GM12878 (cell line): ENCODE results near the gene TAPT1. TPM values are rescaled to one million over a fixed set of nuclear protein-coding genes. Genes with fewer than 3 reads are reported as not detected.

ENCODE experiments used
- ATAC-seq: fragments of 200-7000 bp; cut with Tn5 transposase; 3 replicates; pipeline ENCODE4 v1.9.1; 2020; ENCODE audit warnings: mild to moderate bottlenecking, moderate library complexity
- BruUV-seq: library from RNA; stranded (reverse); fragments of 400-500 nt; replicated peaks from 2 replicates; lab custom pipeline; 2021; lab: Mats Ljungman, UMichigan
- CTCF ChIA-PET: fragments of 300-600 bp; sonication (Branson Sonifier 250); formaldehyde crosslinking; extraction: SDS; loops from one replicate; lab custom pipeline; 2021; ENCODE audit warnings: inconsistent platforms; lab: Yijun Ruan, JAX
- POLR2A ChIA-PET: fragments of 350-600 bp; formaldehyde crosslinking; extraction: SDS; loops from one replicate; lab custom pipeline; 2021; ENCODE audit warnings: inconsistent platforms; lab: Charles Lee
- RAD21 ChIA-PET: fragments of 300-600 bp; sonication (Branson Sonifier 250); formaldehyde crosslinking; loops from one replicate; lab custom pipeline; 2023; ENCODE audit warnings: antibody characterized with exemption; ENCODE audit not compliant: unreplicated experiment; lab: Charles Lee
- SMC1A ChIA-PET: fragments of 300-600 bp; sonication (Branson Sonifier 250); formaldehyde crosslinking; loops from one replicate; lab custom pipeline; 2023; ENCODE audit not compliant: unreplicated experiment, uncharacterized antibody; lab: Charles Lee
- DNase-seq: peaks from one replicate; pipeline ENCODE4 v3.0.0-alpha.2; 2011; ENCODE audit warnings: low read depth, low spot score
- FAIRE-seq: peaks from 3 replicates; lab custom pipeline; 2011; peaks lifted over from hg19 to GRCh38; lab: Jason Lieb, UNC
- H2AFZ ChIP-seq: 2 replicates; pipeline ENCODE4 v1.6.0; 2011; ENCODE audit warnings: low read depth, low read length, control low read depth; ENCODE audit not compliant: control insufficient read depth
- H3K27ac ChIP-seq: 2 replicates; pipeline ENCODE4 v1.5.1; 2011; ENCODE audit warnings: control low read depth; ENCODE audit not compliant: control insufficient read depth, insufficient read depth
- H3K27me3 ChIP-seq, 2 experiments: replicated peaks in 1 of 2; 2 replicates each; pipeline versions ENCODE4 v1.6.0 to v1.6.1; 2011; ENCODE audit warnings: low read length in 1 of 2; ENCODE audit not compliant: control insufficient read depth in 2 of 2, insufficient read depth in 2 of 2
- H3K36me3 ChIP-seq, 2 experiments: 2 replicates each; pipeline ENCODE4 v1.5.1; 2011; ENCODE audit warnings: low read length in 1 of 2; ENCODE audit not compliant: control insufficient read depth in 2 of 2, insufficient read depth in 2 of 2
- H3K4me1 ChIP-seq: 2 replicates; pipeline ENCODE4 v1.6.1; 2011; ENCODE audit warnings: mild to moderate bottlenecking, low read length, moderate library complexity, mixed read lengths; ENCODE audit not compliant: control insufficient read depth, insufficient read depth
- H3K4me2 ChIP-seq: 2 replicates; pipeline ENCODE4 v1.6.0; 2011; ENCODE audit warnings: control low read depth; ENCODE audit not compliant: control insufficient read depth, insufficient read depth
- H3K4me3 ChIP-seq: fragments of 200-600 bp; sonication (generic); 2 replicates; pipeline ENCODE4 v1.5.1; 2016
- H3K79me2 ChIP-seq: 2 replicates; pipeline ENCODE4 v1.6.0; 2011; ENCODE audit warnings: low read length; ENCODE audit not compliant: control insufficient read depth, insufficient read depth
- H3K9ac ChIP-seq: 2 replicates; pipeline ENCODE4 v1.8.0; 2011; ENCODE audit warnings: low read length, control low read depth, mixed read lengths; ENCODE audit not compliant: control insufficient read depth, insufficient read depth
- H3K9me3 ChIP-seq: replicated peaks from 3 replicates; pipeline ENCODE4 v1.5.1; 2011; ENCODE audit warnings: mild to moderate bottlenecking, low read length; ENCODE audit not compliant: control insufficient read depth, insufficient read depth
- H4K20me1 ChIP-seq: 2 replicates; pipeline ENCODE4 v1.6.0; 2011; ENCODE audit not compliant: control insufficient read depth, insufficient read depth
- ATF2 ChIP-seq: IDR thresholded peaks from 2 replicates; pipeline ENCODE4 v1.6.1; 2012; ENCODE audit warnings: low read length, inconsistent platforms
- EGR1 ChIP-seq, 2 experiments: IDR thresholded peaks; 1 replicate in 1 of 2; 2 replicates in 1 of 2; pipeline ENCODE4 v1.6.1; 2011 to 2012; ENCODE audit warnings: low read depth in 2 of 2, low read length in 2 of 2, borderline replicate concordance in 1 of 2, mild to moderate bottlenecking in 1 of 2, moderate library complexity in 1 of 2
- SRF ChIP-seq, 2 experiments: IDR thresholded peaks; 2 replicates each; pipeline ENCODE4 v1.6.1; 2011; ENCODE audit warnings: low read depth in 2 of 2, low read length in 2 of 2, mild to moderate bottlenecking in 1 of 2, moderate library complexity in 1 of 2
- TCF7 ChIP-seq: IDR thresholded peaks from 2 replicates; pipeline ENCODE4 v1.6.1; 2014; ENCODE audit warnings: antibody characterized with exemption, borderline replicate concordance
- WRNIP1 ChIP-seq: IDR thresholded peaks from 2 replicates; pipeline ENCODE4 v1.6.1; 2011; ENCODE audit warnings: low read depth, low read length, improper control_type of control experiment, borderline replicate concordance
- ZNF384 ChIP-seq: IDR thresholded peaks from 2 replicates; pipeline ENCODE4 v1.6.1; 2012; ENCODE audit warnings: low read depth, mild to moderate bottlenecking, low read length, improper control_type of control experiment, borderline replicate concordance
- WGBS: methylation state at CpG from one replicate; pipeline ENCODE4 v1.1.6; 2016; ENCODE audit warnings: low lambda C conversion rate; ENCODE audit not compliant: insufficient replicate concordance, insufficient coverage; ENCODE audit errors: missing lambda C conversion rate; 5-methylcytosine and 5-hydroxymethylcytosine counted together
- in situ Hi-C: fragments of 300-500 bp; cut with MboI; formaldehyde crosslinking; loops from 9 replicates; pipeline ENCODE4 v1.14.3; 2018; ENCODE audit warnings: mixed read lengths
- intact Hi-C: fragments of 100-400 bp; cut with micrococcal nuclease; formaldehyde crosslinking; loops from one replicate; pipeline ENCODE4 v1.14.2; 2022; ENCODE audit not compliant: unreplicated experiment
- polyA plus RNA-seq, 11 experiments: library from polyadenylated mRNA; depleted of rRNA in 4 of 11; unstranded in 6 of 11; stranded (reverse) in 5 of 11; fragments of >200 nt; fragmentation: Nextera tagmentation in 4 of 11; fragmentation: Illumina TruSeq in 1 of 11; extraction: Ambion mirVana in 4 of 11; extraction: Trizol in 1 of 11; gene quantifications; 1 replicate in 1 of 11; 2 replicates in 10 of 11; pipeline versions ENCODE4 v1.2.1 to v1.2.3, GENCODE V29; 2011 to 2016; ENCODE audit warnings: inconsistent platforms in 2 of 11, missing spikeins in 2 of 11, low read depth in 1 of 11
- total RNA-seq, 4 experiments: library from RNA; depleted of rRNA in 3 of 4; stranded (reverse); fragments of >200 nt in 3 of 4; fragmentation: Illumina TruSeq in 1 of 4; extraction: Trizol in 1 of 4; gene quantifications; 2 replicates each; pipeline versions ENCODE4 v1.2.1 to v1.2.3, GENCODE V29; 2013 to 2021
- TF ChIP-seq, protein P1 (sequence below): IDR thresholded peaks from 2 replicates; pipeline ENCODE4 v1.6.1; 2012; ENCODE audit warnings: low read depth, low read length, improper control_type of control experiment

TAPT1 gene
- total and polyA plus RNA-seq, 10 of the 15 experiments (the other 5 are each of a cell fraction or from before 2014, with no cell fraction given), result 0.91 to 23.3 (median 9.5) TPM

- no peak for FAIRE-seq
- WGBS, result 86% methylated on average over 2 of the region's 2 CpGs
- RAD21 ChIA-PET, result no interaction called here
- no peak for TF ChIP-seq EGR1 (IDR thresholded peaks at IDR 0.05; ENCODE audit: borderline replicate concordance in 1 of 2, low read depth in 2 of 2, low read length in 2 of 2)
- no peak for TF ChIP-seq WRNIP1
- no peak for TF ChIP-seq ATF2
- TF ChIP-seq SRF (IDR thresholded peaks at IDR 0.05; ENCODE audit: low read depth in 2 of 2, low read length in 2 of 2), result no peak
- TF ChIP-seq, protein P1, sequence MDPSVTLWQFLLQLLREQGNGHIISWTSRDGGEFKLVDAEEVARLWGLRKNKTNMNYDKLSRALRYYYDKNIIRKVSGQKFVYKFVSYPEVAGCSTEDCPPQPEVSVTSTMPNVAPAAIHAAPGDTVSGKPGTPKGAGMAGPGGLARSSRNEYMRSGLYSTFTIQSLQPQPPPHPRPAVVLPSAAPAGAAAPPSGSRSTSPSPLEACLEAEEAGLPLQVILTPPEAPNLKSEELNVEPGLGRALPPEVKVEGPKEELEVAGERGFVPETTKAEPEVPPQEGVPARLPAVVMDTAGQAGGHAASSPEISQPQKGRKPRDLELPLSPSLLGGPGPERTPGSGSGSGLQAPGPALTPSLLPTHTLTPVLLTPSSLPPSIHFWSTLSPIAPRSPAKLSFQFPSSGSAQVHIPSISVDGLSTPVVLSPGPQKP, result no peak
- TF ChIP-seq TCF7, result no peak
- TF ChIP-seq ZNF384, result no peak
- TF ChIP-seq, all 136 proteins: peak for 0
- Histone ChIP-seq H3K27me3 (no peaks in the 10 kb centered on the region), H3K27ac (no peak overlapping the region), H3K79me2 (no peaks in the 10 kb centered on the region), H2AFZ (no peak overlapping the region), H3K36me3 (no peaks in the 10 kb centered on the region), H3K4me2 (no peak overlapping the region), H4K20me1 (no peaks in the 10 kb centered on the region), H3K4me1 (no peaks in the 10 kb centered on the region), H3K9me3 (no peaks in the 10 kb centered on the region), H3K4me3 (no peak overlapping the region), H3K9ac (no peak overlapping the region)
- ATAC-seq, result no peak
- no TSS peak for BruUV-seq
- ChIA-PET SMC1A (no interaction called here), POLR2A (no interaction called here), CTCF (interaction anchor here (0.7 to 1.8 kb wide), 3 partner anchors 16 to 50 kb away, joined by 3 to 4 read pairs (median 3); no protein-coding TSS in a partner anchor)
- intact Hi-C loops, result no loop called here
- DNase-seq, result no peak
- in situ Hi-C loops, result no loop called here
Observed at GRCh38 chr4:16248605-16249004, 22.3 kb upstream of the TAPT1 start.
